ENCODE results near the gene ZBTB32. TPM values are rescaled to one million over a fixed set of nuclear protein-coding genes. Genes with fewer than 3 reads are reported as not detected.
A peak's percentile ranks its signal among the peaks of the same experiment; 100 is the strongest.

ZBTB32 gene
- total and polyA plus RNA-seq, 2 experiments from 2014 or later, result 0.65 TPM; not detected in 1

GRCh38 chr19:35754370-35755130, 50.2 kb downstream of the ZBTB32 start:
- Histone ChIP-seq H2AFZ (no peak overlapping the region), H3K27ac (ENCODE audit: low read depth) (no peak overlapping the region), H3K79me2 (replicated peaks; ENCODE audit: insufficient read depth) (peaks cover 9% of the 10 kb centered on the region), H3K4me1 (ENCODE audit: insufficient read depth) (peaks cover 4% of the 10 kb centered on the region), H4K20me1 (replicated peaks; ENCODE audit: insufficient read depth) (no peaks in the 10 kb centered on the region; the same call in 1 of the 2 replicates), H3K4me2 (peak overlapping the region; percentile 93; the same call in 1 of the 2 replicates), H3K4me3 (0 out of 2 replicates have a peak overlapping the region, but pooled peaks have one; percentile 94), H3K9me2 (ENCODE audit: insufficient read depth) (no peaks in the 10 kb centered on the region), H3K27me3 (ENCODE audit: insufficient read depth) (peaks cover 28% of the 10 kb centered on the region), H3K36me3 (ENCODE audit: insufficient read depth) (no peaks in the 10 kb centered on the region), H3F3A (replicated peaks; ENCODE audit: low read depth) (0 out of 2 replicates have a peak, but pooled peaks cover 6% of the 10 kb centered on the region)
- peaks cover 14% of the 10 kb centered on the region for H3K4me1 Mint-ChIP-seq
- no peak overlapping the region for H3K27ac Mint-ChIP-seq
- peaks cover 38% of the 10 kb centered on the region for H3K27me3 Mint-ChIP-seq (ENCODE audit: insufficient read depth, low read depth, poor library complexity)
- no peak for DNase-seq (ENCODE audit: low spot score)
- TF ChIP-seq STAT1 (IDR thresholded peaks at IDR 0.05; ENCODE audit: unreplicated experiment) (no peak), CTCF (conservative IDR thresholded peaks at IDR 0.05; ENCODE audit: low read depth in 2 of 2) (0 out of 4 replicates have a peak, but pooled peaks of 1 of the 2 experiments have one; percentile 11)
- ATAC-seq, result no peak
- H3K4me3 Mint-ChIP-seq, result peak overlapping the region; percentile 69
- peaks cover 4% of the 10 kb centered on the region; the same call in 2 of the 3 replicates for H3K36me3 Mint-ChIP-seq (ENCODE audit: low read depth)
- H3K9me3 Mint-ChIP-seq, result no peaks in the 10 kb centered on the region; the same call in 2 of the 3 replicates

- H3K27ac ChIP-seq (ENCODE audit: low read depth), result no peak overlapping the region
- 0 out of 2 replicates have a peak, but pooled peaks cover under 1% of the 10 kb centered on the region for H3K36me3 ChIP-seq (ENCODE audit: insufficient read depth)
- H3K9me2 ChIP-seq (ENCODE audit: insufficient read depth), result no peaks in the 10 kb centered on the region
- H3K4me3 ChIP-seq, result peak overlapping the region; percentile 94
- peaks cover 10% of the 10 kb centered on the region; the same call in 2 of the 3 replicates for H3K36me3 Mint-ChIP-seq (ENCODE audit: low read depth)
- H2AFZ ChIP-seq, result peak overlapping the region; percentile 90
- H3F3A ChIP-seq (replicated peaks; ENCODE audit: low read depth), result 0 out of 2 replicates have a peak, but pooled peaks cover 6% of the 10 kb centered on the region
- H4K20me1 ChIP-seq (replicated peaks; ENCODE audit: insufficient read depth), result no peaks in the 10 kb centered on the region; the same call in 1 of the 2 replicates
- ATAC-seq (peak; percentile 2; the same call in 2 of the 3 replicates), DNase-seq (ENCODE audit: low spot score) (peak; percentile 21)
- peaks cover 4% of the 10 kb centered on the region for H3K4me1 ChIP-seq (ENCODE audit: insufficient read depth)
- peak overlapping the region; percentile 69 for H3K4me3 Mint-ChIP-seq
- H3K4me2 ChIP-seq, result peak overlapping the region; percentile 93
- peaks cover 38% of the 10 kb centered on the region for H3K27me3 Mint-ChIP-seq (ENCODE audit: insufficient read depth, low read depth, poor library complexity)
- H3K9me3 Mint-ChIP-seq, result no peaks in the 10 kb centered on the region; the same call in 2 of the 3 replicates
- no peak overlapping the region for H3K27ac Mint-ChIP-seq
- H3K4me1 Mint-ChIP-seq, result peaks cover 15% of the 10 kb centered on the region
- peaks cover 13% of the 10 kb centered on the region for H3K79me2 ChIP-seq (replicated peaks; ENCODE audit: insufficient read depth)
- H3K27me3 ChIP-seq (ENCODE audit: insufficient read depth), result peaks cover 28% of the 10 kb centered on the region
- TF ChIP-seq EZH2phosphoT487 (IDR thresholded peaks at IDR 0.05; ENCODE audit: unreplicated experiment), result no peak
- TF ChIP-seq, protein P1, sequence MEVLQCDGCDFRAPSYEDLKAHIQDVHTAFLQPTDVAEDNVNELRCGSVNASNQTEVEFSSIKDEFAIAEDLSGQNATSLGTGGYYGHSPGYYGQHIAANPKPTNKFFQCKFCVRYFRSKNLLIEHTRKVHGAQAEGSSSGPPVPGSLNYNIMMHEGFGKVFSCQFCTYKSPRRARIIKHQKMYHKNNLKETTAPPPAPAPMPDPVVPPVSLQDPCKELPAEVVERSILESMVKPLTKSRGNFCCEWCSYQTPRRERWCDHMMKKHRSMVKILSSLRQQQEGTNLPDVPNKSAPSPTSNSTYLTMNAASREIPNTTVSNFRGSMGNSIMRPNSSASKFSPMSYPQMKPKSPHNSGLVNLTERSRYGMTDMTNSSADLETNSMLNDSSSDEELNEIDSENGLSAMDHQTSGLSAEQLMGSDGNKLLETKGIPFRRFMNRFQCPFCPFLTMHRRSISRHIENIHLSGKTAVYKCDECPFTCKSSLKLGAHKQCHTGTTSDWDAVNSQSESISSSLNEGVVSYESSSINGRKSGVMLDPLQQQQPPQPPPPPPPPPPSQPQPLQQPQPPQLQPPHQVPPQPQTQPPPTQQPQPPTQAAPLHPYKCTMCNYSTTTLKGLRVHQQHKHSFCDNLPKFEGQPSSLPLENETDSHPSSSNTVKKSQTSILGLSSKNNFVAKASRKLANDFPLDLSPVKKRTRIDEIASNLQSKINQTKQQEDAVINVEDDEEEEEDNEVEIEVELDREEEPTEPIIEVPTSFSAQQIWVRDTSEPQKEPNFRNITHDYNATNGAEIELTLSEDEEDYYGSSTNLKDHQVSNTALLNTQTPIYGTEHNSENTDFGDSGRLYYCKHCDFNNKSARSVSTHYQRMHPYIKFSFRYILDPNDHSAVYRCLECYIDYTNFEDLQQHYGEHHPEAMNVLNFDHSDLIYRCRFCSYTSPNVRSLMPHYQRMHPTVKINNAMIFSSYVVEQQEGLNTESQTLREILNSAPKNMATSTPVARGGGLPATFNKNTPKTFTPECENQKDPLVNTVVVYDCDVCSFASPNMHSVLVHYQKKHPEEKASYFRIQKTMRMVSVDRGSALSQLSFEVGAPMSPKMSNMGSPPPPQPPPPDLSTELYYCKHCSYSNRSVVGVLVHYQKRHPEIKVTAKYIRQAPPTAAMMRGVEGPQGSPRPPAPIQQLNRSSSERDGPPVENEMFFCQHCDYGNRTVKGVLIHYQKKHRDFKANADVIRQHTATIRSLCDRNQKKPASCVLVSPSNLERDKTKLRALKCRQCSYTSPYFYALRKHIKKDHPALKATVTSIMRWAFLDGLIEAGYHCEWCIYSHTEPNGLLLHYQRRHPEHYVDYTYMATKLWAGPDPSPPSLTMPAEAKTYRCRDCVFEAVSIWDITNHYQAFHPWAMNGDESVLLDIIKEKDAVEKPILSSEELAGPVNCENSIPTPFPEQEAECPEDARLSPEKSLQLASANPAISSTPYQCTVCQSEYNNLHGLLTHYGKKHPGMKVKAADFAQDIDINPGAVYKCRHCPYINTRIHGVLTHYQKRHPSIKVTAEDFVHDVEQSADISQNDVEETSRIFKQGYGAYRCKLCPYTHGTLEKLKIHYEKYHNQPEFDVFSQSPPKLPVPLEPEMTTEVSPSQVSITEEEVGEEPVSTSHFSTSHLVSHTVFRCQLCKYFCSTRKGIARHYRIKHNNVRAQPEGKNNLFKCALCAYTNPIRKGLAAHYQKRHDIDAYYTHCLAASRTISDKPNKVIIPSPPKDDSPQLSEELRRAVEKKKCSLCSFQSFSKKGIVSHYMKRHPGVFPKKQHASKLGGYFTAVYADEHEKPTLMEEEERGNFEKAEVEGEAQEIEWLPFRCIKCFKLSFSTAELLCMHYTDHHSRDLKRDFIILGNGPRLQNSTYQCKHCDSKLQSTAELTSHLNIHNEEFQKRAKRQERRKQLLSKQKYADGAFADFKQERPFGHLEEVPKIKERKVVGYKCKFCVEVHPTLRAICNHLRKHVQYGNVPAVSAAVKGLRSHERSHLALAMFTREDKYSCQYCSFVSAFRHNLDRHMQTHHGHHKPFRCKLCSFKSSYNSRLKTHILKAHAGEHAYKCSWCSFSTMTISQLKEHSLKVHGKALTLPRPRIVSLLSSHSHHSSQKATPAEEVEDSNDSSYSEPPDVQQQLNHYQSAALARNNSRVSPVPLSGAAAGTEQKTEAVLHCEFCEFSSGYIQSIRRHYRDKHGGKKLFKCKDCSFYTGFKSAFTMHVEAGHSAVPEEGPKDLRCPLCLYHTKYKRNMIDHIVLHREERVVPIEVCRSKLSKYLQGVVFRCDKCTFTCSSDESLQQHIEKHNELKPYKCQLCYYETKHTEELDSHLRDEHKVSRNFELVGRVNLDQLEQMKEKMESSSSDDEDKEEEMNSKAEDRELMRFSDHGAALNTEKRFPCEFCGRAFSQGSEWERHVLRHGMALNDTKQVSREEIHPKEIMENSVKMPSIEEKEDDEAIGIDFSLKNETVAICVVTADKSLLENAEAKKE (CRISPR knock-in tag; IDR thresholded peaks at IDR 0.05), result no peak
- TF ChIP-seq EZH2 (IDR thresholded peaks at IDR 0.05; ENCODE audit: low read depth, unreplicated experiment), result no peak
- TF ChIP-seq CREB1 (CRISPR knock-in tag; IDR thresholded peaks at IDR 0.05; ENCODE audit: low read depth), result no peak
- TF ChIP-seq REST (IDR thresholded peaks at IDR 0.05; ENCODE audit: unreplicated experiment), result no peak
Observed at GRCh38 chr19:35755131-35755549, 50.8 kb downstream of the ZBTB32 start.
